Erythroblast (primary cell): ENCODE results near the gene GRM2.

Experiments used
- GATA1 ChIP-seq: IDR thresholded peaks from 2 replicates; pipeline ENCODE4 v1.6.1; 2011; ENCODE audit warnings: low read depth, mild to moderate bottlenecking, control low read depth, low read length, moderate library complexity
- POLR2A ChIP-seq: IDR thresholded peaks from 2 replicates; pipeline ENCODE4 v1.6.1; 2011; ENCODE audit warnings: mild to moderate bottlenecking, low read length

GRCh38 chr3:51709004-51709420, 2.1 kb downstream of the GRM2 start:
- TF ChIP-seq POLR2A: no peak
- TF ChIP-seq GATA1: no peak
